Left ventricle myocardium superior (tissue), 1 donor: ENCODE results near the gene ZNF700. TPM values are rescaled to one million over a fixed set of nuclear protein-coding genes. Genes with fewer than 3 reads are reported as not detected.
"Not testable (repeated sequence)": the region's sequence is repeated elsewhere in the genome, so short reads cannot be mapped to it uniquely, and the experiment has no call there.

ENCODE experiments used
- ATAC-seq: fragments of 200-7000 bp; cut with Tn5 transposase; one replicate; pipeline ENCODE4 v1.9.1; 2020; ENCODE audit warnings: mild to moderate bottlenecking, moderate library complexity
- DNase-seq: peaks from one replicate; pipeline ENCODE4 v3.0.0-alpha.2; 2020
- intact Hi-C: fragments of 100-400 bp; cut with micrococcal nuclease; formaldehyde crosslinking; loops from one replicate; pipeline ENCODE4 v1.11.0; 2022
- total RNA-seq: library from RNA; stranded (reverse); fragmentation: NEBNext Ultra II Directional; extraction: Animal tissue kit (Norgen Biotek cat#: 25700); gene quantifications from one replicate; pipeline ENCODE4 v1.2.1, GENCODE V29; 2021
- donor health status: DM: no; HTN: yes; CAD: no; lungs with severe emphysema.

Gene ZNF700
- total RNA-seq, 1 donor from 2014 or later = 4.0 TPM

DNA sequence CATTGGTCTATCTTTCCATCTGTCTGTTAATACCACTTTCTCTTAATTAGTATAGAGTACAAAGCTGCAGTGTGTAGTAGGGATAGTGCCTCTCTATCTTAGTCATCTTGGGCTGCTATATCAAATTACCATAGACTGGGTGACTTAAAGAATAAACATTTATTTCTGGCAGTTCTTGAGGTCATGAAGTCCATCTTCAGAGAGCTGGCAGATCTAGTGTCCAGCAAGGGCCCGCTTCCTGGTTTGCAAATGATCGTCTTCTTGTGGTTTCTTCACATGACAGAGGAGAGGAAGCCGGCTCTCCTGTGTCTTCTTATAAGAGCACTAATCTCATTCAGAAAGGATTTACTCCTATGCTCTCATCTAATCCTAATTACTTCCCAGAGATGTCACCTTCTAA lies 6.1 kb downstream of the ZNF700 start:
- ATAC-seq = no peak
- intact Hi-C loops = no loop called here
- DNase-seq = no peak

DNA sequence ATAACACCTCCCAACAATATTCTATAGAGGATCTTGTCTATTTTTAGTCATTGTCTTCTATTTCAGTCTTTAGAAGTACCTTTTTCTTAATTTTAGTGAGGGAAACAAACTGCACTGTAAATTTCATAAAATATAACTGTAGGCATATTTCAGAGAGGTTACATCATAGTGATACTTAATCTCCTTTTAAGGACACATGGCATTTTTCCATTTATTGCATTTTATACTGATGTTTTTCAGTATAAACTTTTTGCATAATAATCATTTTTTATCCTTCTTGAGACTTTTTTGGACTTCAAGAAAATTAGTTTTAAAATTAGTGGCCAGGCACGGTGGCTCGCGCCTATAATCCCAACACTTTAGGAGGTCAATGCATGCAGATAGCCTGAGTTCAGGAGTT lies 6.6 kb downstream of the ZNF700 start:
- ATAC-seq = no peak
- DNase-seq = no peak
- intact Hi-C loops = no loop called here

DNA sequence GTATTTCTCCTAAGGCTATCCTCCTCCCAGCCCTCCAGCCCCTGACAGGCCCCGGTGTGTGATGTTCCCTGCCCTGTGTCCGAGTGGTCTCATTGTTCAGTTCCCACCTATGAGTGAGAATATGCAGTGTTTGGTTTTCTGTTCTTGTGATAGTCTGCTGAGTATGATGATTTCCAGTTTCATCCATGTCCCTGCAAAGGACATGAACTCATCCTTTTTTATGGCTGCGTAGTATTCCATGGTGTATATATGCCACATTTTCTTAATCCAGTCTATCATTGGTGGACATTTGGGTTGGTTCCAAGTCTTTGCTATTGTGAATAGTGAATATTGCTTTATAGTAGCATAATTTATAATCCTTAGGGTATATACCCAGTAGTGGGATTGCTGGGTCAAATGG lies 10.9 kb downstream of the ZNF700 start:
- DNase-seq, ATAC-seq: not testable (repeated sequence)

DNA sequence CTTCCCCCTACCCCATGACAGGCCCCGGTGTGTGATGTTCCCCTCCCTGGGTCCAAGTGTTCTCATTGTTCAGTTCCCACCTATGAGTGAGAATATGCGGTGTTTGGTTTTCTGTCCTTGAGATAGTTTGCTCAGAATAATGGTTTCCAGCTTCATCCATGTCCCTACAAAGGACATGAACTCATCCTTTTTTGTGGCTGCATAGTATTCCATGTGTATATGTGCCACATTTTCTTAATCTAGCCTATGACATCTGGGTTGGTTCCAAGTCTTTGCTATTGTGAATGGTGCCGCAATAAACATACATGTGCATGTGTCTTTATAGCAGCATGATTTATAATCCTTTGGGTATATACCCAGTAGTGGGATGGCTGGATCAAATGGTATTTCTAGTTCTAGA lies 13.5 kb downstream of the ZNF700 start:
- ATAC-seq, DNase-seq, intact Hi-C loops: not testable (repeated sequence)

More for the DNA sequence above, 10.9 kb downstream of the ZNF700 start:
- intact Hi-C loops = not testable (repeated sequence)

DNA sequence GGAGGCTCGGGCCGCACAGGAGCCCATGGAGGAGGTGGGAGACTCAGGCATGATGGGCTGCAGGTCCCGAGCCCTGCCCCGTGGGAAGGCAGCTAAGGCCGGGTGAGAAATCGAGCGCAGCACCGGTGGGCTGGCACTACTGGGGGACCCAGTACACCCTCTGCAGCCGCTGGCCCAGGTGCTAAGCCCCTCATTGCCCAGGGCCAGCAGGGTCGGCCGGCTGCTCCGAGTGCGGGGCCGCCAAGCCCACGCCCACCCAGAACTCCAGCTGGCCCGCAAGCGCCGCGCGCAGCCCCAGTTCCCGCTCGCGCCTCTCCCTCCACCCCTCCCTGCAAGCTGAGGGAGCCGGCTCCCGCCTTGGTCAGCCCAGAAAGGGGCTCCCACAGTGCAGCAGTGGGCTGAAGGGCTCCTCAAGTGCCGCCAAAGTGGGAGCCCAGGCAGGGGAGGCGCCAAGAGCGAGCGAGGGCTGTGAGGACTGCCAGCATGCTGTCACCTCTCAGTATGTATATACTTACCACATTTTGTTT lies 16.5 kb downstream of the ZNF700 start:
- ATAC-seq, DNase-seq: not testable (repeated sequence)

DNA sequence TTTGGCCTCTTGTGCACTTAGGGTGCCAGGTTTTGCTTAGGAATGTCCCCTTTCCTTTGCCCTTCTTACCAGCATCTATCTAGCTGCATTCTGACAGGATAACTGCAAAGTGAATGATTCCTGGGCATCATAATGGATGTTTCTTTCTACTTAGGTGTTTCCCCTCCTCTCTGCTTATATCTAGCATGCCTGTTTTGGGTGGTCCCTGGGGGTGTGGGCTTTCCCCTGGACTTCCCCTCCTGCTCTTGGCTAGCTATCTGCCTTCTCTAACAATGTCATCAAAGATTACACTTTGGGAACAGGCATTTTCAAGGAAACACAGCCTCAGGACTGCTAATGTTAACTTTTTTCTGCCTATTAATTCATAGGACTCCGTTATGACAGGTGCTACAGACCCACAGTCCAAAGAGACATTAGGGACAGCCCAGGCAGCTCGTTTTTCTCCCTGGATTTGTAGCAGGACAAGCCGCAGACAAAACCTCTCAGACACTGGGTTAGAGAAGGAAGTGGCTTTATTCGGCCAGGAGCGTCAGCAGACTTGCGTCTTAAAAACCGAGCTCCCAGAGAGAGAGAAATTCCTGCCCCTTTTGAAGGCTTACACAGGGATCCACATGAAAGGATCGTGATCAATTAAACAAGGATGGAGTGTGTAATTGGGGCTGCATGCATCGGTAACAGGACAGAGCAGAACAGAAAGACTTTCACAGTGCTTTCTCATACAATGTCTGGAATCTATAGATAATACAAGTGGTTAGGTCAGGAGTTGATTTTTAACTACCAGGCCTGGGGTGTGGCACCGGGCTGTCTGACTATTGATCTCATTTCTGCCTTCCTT lies 17.3 kb downstream of the ZNF700 start:
- ATAC-seq (no peak), DNase-seq (no peak)
- intact Hi-C loops = no loop called here

More for the DNA sequence above, 16.5 kb downstream of the ZNF700 start:
- intact Hi-C loops = not testable (repeated sequence)

DNA sequence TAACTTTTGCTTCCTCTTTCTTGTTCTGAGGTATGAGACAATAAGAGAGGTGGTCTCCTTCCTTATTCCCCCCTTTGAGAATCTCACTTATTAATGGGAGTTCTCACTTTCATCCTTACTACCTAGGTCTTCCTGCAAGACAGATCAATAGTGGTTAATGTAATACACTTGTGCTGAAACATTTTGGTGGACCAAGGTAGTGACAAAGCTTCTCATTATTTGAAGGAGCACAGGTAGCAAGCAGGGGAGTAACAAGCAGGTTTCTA lies 17.9 kb downstream of the ZNF700 start:
- intact Hi-C loops = no loop called here
- no peak for ATAC-seq
- DNase-seq = no peak

DNA sequence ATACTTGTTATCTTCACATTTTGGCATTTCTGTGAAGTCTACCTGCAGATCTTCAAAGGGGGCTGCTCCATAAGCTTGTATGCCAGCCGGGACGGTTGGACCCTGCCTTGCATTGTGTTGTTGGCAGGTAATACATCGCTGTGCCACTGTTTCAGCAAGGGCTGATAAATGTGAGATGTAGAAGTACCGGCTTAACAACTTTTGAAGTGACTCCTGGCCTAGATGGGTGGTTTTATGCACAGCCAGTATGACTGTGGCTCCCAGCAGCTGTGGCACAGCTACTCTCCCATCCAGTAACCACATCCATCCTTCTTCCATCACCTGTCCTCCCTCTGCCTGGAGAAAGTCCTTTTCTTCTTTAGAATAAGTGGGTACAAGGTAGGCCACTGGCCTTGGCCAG lies 19.7 kb downstream of the ZNF700 start:
- DNase-seq (no peak), ATAC-seq (no peak)
- intact Hi-C loops = no loop called here

DNA sequence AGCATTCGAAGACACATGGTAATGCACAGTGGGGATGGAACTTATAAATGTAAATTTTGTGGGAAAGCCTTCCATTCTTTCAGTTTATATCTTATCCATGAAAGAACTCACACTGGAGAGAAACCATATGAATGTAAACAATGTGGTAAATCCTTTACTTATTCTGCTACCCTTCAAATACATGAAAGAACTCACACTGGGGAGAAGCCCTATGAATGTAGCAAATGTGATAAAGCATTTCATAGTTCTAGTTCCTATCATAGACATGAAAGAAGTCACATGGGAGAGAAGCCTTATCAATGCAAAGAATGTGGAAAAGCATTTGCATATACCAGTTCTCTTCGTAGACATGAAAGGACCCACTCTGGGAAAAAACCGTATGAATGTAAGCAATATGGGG lies 23.7 kb downstream of the ZNF700 start:
- ATAC-seq (no peak), DNase-seq (no peak)
- intact Hi-C loops = no loop called here

DNA sequence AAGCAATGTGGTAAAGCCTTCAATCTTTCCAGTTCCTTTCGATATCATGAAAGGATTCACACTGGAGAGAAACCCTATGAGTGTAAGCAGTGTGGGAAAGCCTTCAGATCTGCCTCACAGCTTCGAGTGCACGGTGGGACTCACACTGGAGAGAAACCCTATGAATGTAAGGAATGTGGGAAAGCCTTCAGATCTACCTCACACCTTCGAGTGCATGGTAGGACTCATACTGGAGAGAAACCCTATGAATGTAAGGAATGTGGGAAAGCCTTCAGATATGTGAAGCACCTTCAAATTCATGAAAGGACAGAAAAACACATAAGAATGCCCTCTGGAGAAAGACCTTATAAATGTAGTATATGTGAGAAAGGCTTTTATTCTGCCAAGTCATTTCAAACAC lies 24.3 kb downstream of the ZNF700 start:
- intact Hi-C loops = no loop called here
- DNase-seq = no peak
- ATAC-seq = no peak

DNA sequence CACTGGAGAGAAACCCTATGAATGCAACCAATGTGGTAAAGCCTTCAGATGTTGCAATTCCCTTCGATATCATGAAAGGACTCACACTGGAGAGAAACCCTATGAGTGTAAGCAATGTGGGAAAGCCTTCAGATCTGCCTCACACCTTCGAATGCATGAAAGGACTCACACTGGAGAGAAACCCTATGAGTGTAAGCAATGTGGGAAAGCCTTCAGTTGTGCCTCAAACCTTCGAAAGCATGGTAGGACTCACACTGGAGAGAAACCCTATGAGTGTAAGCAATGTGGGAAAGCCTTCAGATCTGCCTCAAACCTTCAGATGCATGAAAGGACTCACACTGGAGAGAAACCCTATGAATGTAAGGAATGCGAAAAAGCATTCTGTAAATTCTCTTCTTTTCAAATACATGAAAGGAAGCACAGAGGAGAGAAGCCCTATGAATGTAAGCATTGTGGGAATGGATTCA lies 24.7 kb downstream of the ZNF700 start:
- ATAC-seq, DNase-seq, intact Hi-C loops: not testable (repeated sequence)

DNA sequence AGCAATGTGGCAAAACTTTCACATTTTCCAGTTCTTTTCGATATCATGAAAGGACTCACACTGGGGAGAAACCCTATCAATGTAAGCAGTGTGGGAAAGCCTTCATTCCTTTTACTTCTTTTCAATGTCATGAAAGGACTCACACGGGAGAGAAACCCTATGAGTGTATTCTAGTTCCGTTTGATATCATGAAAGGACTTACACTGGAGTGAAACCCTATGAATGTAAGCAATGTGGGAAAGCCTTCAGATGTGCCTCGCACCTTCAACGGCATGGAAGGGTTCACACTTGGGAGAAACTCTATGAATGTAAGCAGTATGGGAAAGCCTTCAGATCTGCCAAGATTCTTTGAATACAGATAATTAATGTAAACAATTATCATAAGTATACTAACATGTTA lies 25.4 kb downstream of the ZNF700 start:
- DNase-seq = no peak
- ATAC-seq = no peak
- intact Hi-C loops = no loop called here

DNA sequence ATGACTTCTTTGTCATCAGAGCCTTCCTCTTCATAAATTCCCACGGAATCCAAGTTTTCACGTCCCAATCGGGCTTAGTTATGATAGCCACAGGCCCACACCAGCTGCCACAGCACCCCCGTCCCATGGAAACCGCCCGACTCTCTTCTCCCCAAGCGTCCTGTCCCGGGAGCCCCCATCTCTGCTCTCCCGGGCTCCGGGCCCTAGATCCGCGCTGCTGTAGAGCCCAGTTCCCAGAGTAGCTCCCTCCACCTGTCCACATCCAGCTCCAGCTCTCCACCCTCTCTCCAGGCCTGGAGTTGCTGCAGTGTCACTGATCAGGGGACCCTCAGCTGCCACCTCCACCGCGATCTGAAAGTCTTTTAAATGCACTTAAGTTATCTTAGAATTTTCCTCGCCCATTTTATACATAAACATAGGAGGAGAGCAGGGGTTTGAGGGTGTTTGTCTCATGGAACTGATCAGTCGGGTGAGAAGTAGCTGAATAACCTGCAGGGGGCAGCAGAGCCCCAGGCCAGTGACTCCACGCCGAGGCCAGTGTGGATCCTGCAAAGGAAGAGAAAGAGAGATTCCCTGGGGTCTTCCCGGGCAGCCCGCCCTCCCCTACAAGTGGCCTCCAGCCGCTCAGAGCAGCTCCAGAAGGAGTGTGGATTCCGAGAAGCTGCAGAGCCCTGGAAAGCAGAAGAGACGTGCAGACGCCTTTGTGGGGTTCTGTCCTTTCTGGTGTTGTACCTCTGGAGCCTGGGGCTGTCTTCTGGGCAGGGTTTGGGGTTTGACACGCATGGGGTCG lies 38.9 kb downstream of the ZNF700 start:
- peak; percentile 91 for DNase-seq
- intact Hi-C loops = no loop called here
- ATAC-seq = peak; percentile 86

DNA sequence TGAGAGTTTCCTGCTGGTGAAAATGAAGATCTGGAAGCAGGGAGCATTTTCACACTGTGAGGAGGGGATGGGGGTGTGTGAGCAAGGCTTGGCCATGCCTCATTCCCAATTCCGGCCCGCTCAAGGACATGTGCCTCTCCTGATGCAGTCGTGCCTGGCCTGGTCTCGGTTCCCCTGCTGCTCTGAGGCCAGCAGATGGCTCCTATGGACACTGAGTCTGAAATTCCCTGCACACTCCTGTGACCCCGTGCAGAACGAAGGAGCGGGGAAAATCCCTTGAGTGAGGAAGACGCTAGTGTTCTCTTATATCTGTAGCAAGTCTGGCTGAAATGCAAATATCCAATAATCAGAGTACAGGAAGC lies 39.6 kb downstream of the ZNF700 start:
- DNase-seq (no peak), ATAC-seq (peak; percentile 66)
- intact Hi-C loops = no loop called here

DNA sequence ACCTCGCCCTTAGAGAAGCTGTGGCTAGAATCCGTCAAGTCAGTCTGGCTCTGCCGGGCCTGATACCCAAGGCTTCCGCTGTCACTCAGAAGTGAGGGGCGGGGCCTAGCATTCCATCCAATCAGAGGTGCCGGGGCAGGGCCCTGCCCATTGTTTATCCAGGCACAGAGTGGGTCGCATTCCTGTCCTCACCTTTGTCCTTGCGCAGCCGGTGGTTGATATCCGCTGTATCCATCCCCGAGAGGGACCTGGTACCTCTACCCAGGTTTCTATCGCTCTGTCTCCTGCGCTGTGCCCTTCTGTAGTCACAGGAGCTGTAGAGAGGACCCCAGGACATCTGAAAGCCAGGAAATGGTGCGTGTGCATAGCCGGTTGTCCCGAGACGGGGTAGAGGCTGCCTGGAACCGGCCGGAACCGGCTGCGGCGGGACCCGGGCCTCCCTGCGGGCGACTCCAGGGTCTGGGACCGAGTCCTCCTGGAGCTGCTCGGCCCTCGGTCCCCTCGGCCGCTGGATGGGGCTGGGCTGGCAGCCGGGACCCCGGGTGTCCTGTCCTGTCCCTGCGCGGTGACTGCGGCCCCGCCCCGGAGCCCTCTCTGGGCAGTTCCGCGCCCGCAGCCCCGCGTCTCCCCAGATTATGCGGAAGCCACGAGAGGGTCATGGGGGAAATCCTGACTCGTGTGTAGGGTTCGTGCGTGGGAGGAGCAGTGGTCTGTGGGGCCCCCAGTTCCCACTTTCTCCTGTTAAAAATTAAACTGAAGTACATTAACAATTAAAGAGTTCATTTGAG lies 40.1 kb downstream of the ZNF700 start, which contains the start of gene ZNF763:
ZNF763 (plus strand) TSS at position 183 of the 788 bp plus-strand sequence; CDS start at position 352, 169 bp downstream.
- intact Hi-C loops = no loop called here
- ATAC-seq = peak; percentile 99
- DNase-seq = peak; percentile 95

DNA sequence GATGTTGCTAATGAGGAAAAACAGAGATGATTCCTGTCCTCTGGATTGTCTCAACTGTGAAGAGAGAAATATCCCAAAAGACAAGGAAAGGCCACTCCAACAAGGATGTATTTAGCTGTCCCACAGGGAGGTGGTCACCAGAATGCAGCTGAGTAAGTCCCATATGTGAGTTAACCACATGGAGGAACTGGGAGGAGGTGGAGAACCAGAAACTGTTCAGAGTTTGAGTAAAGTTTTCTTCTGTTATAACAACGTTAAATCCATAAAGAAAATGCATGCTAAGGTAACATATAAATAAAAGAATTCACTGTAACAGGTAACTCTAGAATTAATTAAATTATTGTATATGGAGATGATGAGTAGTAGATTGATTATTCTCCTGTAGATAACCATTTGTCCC lies 45.3 kb downstream of the ZNF700 start:
- DNase-seq = no peak
- ATAC-seq = no peak
- intact Hi-C loops = no loop called here

DNA sequence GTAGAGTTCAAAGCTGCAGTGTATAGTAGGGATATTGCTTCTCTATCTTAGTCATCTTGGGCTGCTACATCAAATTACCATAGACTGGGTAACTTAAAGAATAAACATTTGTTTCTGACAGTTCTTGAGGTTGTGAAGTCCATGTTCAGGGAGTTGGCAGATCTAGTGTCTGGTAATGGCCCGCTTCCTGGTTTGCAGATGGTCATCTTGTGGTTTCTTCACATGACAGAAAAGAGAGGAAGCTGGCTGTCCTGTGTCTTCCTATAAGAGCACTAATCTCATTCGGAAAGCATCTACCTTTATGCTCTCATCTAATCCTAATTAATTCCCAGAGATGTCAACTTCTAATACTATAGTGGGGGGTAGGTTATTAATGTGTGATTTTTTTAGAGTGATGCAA lies 46.1 kb downstream of the ZNF700 start:
- no peak for DNase-seq
- intact Hi-C loops = no loop called here
- ATAC-seq = no peak

DNA sequence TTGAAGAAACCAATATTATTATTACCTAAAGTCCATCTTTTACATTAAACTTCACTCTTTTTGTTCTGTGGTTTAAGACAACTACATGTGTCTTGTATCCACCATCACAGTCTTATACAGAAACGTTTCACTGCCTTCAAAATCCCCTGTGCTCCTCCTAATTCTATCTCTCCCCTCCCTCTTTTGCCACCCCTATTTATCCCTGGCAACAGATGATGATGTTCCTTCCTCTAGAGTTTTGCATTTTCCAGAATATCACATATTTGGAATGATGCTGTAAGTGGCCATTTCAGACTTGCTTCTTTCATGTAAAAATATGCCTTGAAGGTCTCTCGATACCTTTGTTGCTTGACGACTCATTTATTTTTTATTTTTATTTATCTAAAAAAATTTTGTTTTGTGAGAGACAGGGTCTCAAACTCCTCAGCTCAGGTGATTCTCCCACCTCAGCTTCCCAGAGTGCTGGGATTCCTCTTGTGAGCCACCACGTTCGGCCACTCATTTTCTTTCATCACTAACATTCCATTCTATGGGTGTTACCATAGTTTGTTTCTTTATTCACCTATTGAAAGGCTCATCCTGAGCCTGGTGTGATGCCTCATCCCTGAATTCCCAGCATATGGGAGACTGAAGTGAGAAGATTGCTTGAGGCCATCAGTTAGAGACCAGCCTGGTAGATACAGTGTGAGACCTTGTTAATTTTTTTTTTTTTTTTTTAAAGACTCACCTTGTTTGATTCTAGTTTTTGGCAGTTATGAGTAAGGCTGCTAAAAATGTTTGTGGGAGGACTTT lies 48.3 kb downstream of the ZNF700 start:
- ATAC-seq (no peak), DNase-seq (no peak)
- intact Hi-C loops = no loop called here
